ENCODE results near the gene GLI3.

GLI3 gene

DNA sequence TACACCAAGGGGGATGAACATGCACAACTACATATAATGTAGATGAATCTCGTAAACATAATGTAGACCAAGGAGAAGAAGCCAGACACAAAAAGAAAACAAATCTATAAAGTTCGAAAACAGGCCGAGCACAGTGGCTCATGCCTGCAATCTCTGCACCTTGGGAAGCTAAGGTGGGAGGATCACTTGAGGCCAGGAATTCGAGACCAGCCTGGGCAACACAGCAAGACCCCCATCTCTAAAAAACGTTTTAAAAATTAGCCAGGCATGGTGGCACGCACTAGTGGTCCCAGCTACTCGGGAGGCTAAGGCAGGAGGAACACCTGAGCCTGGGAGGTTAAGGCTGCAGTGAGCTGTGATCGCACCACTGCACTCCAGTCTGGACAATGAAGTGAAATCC is 68.5 kb downstream of the GLI3 start:
- DNase-seq = no peak

- DNase-seq = no peak
These were observed 69.3 kb downstream of the GLI3 start for GRCh38 chr7:42167631-42168236.

GRCh38 chr7:42167206-42167605 is 69.8 kb downstream of the GLI3 start:
- no peak for DNase-seq

DNA sequence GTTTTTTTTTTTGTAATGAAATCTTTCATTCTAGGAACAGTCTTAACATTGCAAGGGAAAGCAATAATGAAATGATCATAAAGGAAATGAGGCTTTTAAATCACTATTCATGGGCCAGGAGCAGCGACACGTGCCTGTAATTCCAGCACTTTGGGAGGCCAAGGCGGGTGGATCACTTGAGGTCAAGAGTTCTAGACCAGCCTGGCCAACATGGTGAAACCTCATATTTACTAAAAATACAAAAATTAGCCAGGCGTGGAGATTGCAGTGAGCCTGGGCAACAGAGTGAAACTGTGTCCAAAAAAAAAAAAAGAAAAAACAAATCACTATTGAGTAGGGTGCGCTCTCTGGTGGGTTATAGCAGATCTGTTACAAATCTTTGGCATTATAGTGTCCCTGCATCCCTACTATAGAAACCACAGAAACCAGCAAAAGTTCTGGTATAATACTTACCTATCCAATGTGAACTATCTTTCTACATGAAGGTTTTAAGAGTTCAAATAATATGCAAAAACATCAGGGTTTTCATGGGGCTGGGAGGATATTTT is 72.1 kb downstream of the GLI3 start:
- DNase-seq = no peak

DNA sequence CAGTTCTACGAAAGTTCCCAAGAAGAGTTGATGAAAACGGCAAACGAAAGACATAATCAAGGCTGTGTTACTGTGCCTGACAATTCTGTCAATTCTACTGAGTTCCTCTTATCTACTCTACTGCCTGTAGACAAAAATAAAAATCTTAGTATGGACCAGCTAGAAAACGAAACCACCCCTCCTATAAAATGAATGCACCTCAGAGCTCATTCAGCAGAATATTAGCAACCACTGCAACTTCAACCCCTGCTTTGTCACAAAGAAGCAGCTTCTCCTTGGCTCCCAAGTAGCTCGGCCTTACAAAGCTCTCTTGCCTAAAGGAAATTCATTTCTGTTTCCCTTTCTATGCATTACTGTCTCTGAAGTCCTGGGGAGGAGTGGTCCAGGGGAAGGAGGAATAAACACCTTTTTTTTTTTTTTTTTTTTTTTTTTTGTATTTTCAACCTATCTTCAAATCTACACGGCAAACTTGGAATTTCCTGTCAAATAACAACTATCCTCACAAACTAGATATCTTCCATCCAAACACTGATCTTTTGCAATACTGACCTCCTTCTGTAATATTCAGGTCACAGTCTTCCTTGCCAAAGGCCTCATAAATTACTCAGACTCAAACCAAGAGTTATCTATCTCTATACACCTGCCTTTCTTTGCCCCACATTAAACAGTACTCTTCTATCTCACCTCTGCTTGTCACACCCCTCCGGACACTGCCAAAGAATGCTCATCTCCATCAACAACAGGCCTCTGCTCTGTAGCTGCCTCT is 74.3 kb downstream of the GLI3 start:
- no peak for DNase-seq

DNA sequence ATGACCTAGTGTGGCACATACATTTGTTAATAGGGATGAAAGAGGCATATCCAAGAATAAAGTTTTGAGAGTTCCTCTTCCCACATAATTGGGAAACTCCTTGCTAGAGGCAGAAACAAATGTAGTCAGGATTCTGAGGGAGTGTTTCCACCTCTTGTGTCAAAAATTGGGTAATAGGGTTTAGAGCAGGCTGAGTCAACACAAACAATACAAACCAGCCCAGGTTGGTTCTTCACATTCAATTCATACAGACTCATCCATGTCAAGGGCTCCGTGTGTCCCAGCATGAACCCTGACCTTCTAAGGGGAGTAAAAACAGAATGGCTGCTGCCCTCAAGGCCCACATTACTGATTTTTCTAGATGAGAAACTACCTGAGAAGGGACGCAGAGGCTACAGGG is 75.3 kb downstream of the GLI3 start:
- DNase-seq = no peak

- no peak for DNase-seq
These were observed 75.9 kb downstream of the GLI3 start for GRCh38 chr7:42161110-42161509.

DNA sequence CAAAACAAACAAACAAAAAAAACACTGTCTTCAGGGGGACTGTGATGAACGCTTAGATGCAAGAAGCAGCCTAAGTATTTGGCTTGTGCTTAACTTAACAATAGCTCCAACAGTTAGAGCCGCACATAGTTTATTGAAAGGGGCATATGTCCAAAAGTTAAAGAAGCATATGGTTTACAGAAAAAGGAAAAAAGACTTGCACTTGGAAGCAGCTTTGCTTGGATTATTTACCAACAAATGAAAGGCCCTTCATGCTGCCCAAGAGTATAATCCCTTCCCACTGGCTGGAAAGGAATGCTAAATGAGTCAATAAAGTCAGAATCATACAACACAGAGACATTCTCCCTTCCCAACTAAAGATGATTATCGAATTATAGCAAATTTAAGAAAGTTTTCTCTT is 77.9 kb downstream of the GLI3 start:
- DNase-seq = no peak

GRCh38 chr7:42156967-42157721 is 79.9 kb downstream of the GLI3 start:
- no peak for DNase-seq

- DNase-seq = no peak
These were observed 80.6 kb downstream of the GLI3 start for GRCh38 chr7:42156291-42156865.

- no peak for DNase-seq
These were observed 81.3 kb downstream of the GLI3 start for GRCh38 chr7:42155584-42156290.

DNA sequence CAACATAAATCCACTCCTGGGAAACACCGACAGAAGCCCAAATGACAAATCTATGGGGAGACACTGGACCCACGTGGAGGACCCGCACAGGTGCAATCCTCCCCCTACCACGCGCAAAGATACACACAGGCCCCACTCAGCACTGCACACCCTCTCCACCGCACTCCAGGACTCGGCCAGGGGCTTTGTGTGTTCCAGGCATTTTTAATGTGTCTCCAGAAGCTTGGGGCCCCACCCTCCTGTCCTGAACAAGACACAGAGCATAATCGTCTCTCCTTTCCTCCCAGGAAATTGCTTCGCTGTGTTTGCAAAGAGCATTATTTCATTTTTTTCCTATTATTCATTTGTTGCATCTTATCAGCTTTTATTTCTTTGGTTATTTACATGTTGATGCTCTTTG is 82.8 kb downstream of the GLI3 start:
- no peak for DNase-seq

DNA sequence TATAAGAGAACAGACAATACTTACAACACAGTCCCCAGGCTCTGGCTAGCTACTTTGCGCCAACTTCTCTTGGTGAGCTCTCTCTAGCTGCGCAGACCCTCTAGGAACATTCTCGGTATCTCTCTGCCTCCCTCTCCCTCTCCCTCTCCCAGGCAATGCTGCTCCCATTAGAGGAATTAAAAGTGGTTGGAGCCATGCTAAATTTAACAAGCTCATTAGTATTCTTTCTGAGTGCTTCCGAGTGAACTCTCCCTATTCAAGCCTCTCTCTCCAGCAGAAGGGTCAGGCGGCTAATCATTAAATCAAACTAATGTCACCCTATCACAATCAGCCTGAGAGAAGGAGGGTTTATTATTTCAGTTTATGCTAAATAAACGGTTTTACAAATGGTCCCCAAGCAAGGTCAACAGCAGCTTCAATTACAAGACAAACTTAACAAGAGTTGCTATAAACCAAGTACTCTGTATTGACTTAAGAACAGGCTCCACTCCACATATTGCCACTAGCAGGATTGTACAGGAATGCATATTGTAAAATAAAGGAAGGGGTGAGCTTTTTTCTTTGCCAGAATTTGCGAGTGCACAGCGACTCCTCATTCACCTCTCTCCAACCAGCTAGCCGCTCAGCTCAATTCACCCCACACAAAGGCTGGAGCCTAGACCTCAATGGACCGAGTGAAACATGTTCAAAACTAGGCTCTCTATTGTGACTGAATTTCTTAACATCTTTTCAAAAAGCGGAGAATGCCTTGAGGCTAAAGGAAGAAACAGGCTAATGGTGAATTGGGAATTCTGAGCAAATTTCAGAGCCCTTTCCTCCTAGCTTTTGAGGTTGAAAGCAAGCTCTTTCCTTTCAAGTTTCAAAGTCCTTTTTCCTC is 84.4 kb downstream of the GLI3 start:
- no peak for DNase-seq

- no peak for DNase-seq
These were observed 85.7 kb downstream of the GLI3 start for GRCh38 chr7:42151309-42151708.

DNA sequence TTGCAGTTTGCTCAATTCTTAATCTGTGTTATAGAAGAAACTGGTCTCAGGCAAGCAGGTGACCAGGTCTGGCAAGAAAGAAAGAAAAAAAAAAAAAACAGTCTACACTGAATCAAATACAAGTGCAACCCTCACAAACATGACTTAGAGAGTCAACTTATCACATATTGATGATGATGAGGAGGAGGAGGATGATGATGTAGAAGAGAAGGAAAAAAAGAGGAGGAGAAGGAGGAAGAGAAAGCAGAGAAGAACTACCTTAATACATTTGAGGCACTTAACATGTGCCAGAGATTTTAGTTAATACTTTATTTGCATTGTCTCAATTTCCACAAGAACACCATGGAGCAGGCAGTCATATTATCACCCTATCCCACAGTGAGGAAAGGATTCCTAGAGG is 91.5 kb downstream of the GLI3 start:
- no peak for DNase-seq

GRCh38 chr7:42144604-42145003 is 92.4 kb downstream of the GLI3 start:
- no peak for DNase-seq

- no peak for DNase-seq
These were observed 93.1 kb downstream of the GLI3 start for GRCh38 chr7:42143711-42144600.

DNA sequence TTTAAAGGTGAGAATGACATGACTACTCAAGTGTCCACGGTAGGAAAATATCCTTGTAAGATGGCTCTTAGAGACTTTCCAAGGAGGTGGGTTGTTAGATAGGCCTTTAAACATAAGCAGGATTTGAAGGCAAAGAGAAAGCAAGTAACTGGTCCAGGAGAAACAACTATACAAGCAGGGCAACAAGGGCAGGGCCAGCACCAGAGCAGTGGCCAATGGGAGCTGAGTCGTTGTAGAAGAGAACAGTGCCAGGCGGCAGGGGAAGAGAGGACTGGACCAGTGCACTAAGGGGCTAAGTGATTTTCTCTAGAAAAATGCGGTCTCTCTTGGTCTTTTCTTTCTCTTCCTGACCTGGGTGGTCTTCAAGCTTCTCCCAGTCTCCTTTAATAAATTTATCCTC is 94.9 kb downstream of the GLI3 start:
- DNase-seq = no peak

DNA sequence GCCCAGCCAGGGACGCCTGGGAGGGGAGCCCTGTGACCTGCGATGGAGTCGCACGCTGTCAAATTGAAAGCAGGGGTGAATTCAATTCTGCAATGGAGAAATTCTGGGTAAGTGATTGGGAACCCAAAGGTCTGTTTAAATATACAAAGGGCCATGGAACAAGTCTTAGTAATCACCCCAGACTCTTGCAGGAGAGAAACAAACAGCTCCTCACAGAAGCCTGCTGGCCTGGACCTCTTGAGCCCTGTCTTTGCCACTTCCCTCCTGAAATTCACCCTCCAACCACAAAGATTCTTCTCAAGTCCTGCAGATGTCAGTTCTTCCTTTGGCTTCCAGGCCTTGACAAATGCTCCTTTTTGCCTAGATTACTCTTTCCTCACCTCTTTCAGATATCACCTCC is 97.3 kb downstream of the GLI3 start:
- no peak for DNase-seq

GRCh38 chr7:42138691-42139090 is 98.3 kb downstream of the GLI3 start:
- DNase-seq = no peak

DNA sequence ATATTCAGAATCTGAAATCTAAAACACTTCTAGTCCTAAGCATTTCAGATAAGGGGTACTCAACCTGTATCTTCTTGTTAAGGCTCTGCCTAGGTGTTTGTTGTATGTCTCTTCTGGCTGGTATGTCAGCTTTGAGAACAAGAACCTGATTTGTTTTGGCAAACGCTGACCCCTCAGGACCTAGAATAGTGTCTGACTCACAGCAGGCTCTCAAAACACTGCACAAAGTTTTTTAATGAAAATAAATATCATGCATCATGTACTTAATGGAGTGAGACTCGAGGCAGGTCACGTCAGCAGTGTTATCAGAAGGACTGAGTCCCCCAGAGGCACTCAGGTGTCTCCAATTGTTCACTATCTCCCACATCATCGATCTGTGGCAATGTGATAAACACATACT is 99.1 kb downstream of the GLI3 start:
- no peak for DNase-seq
